Activated naive CD8-positive, alpha-beta T cell treated with anti-CD3 and anti-CD28 coated beads for 36 hours (primary cell): Measurements from ENCODE around the gene PACRG. TPM values are rescaled to one million over a fixed set of nuclear protein-coding genes. Genes with fewer than 3 reads are reported as not detected.

Experiments
- DNase-seq: peaks from one replicate; pipeline ENCODE4 v3.0.0; 2021
- H3K27ac Mint-ChIP-seq: one replicate; pipeline ENCODE4 v1.8.0; 2022; ENCODE audit warnings: mild to moderate bottlenecking, moderate library complexity, mixed read lengths
- H3K27me3 Mint-ChIP-seq: one replicate; pipeline ENCODE4 v1.8.0; 2022; ENCODE audit warnings: mild to moderate bottlenecking, mixed read lengths
- H3K36me3 Mint-ChIP-seq: one replicate; pipeline ENCODE4 v1.8.0; 2021; ENCODE audit warnings: mild to moderate bottlenecking, mixed read lengths
- H3K4me1 Mint-ChIP-seq: one replicate; pipeline ENCODE4 v1.8.0; 2021; ENCODE audit warnings: mixed read lengths
- H3K4me3 Mint-ChIP-seq: one replicate; pipeline ENCODE4 v1.8.0; 2022; ENCODE audit warnings: mild to moderate bottlenecking, moderate library complexity, mixed read lengths
- H3K9me3 Mint-ChIP-seq: one replicate; pipeline ENCODE4 v1.8.0; 2022; ENCODE audit warnings: mixed read lengths
- total RNA-seq, 2 experiments: library from RNA; stranded (reverse); gene quantifications; one replicate each; pipeline ENCODE4 v1.2.3, GENCODE V29; 2021

Gene PACRG
- total RNA-seq, 2 experiments from 2014 or later, result 0.50 TPM; not detected in 1

GRCh38 chr6:163230901-163231300 is 503.1 kb downstream of the PACRG start:
- Mint-ChIP-seq H3K4me1 (no peaks in the 10 kb centered on the region), H3K27me3 (peaks cover 5% of the 10 kb centered on the region), H3K27ac (no peak overlapping the region), H3K36me3 (no peaks in the 10 kb centered on the region), H3K4me3 (no peak overlapping the region), H3K9me3 (no peaks in the 10 kb centered on the region)
- no peak for DNase-seq

- Mint-ChIP-seq H3K4me1 (no peaks in the 10 kb centered on the region), H3K36me3 (no peaks in the 10 kb centered on the region), H3K4me3 (no peak overlapping the region), H3K9me3 (no peaks in the 10 kb centered on the region), H3K27ac (no peak overlapping the region), H3K27me3 (peaks cover 5% of the 10 kb centered on the region)
- DNase-seq, result no peak
Observed at GRCh38 chr6:163231356-163232014, 503.7 kb downstream of the PACRG start.

- no peak for DNase-seq
- Mint-ChIP-seq H3K36me3 (no peaks in the 10 kb centered on the region), H3K9me3 (no peaks in the 10 kb centered on the region), H3K4me3 (no peak overlapping the region), H3K4me1 (no peaks in the 10 kb centered on the region), H3K27me3 (peaks cover 5% of the 10 kb centered on the region), H3K27ac (no peak overlapping the region)
Observed at GRCh38 chr6:163232015-163232523, 504.3 kb downstream of the PACRG start.

GRCh38 chr6:163232649-163233048 is 504.9 kb downstream of the PACRG start:
- DNase-seq, result no peak
- no peaks in the 10 kb centered on the region for H3K9me3 Mint-ChIP-seq
- no peaks in the 10 kb centered on the region for H3K36me3 Mint-ChIP-seq
- no peak overlapping the region for H3K4me3 Mint-ChIP-seq
- peaks cover 5% of the 10 kb centered on the region for H3K27me3 Mint-ChIP-seq
- H3K4me1 Mint-ChIP-seq, result no peaks in the 10 kb centered on the region
- no peak overlapping the region for H3K27ac Mint-ChIP-seq

GRCh38 chr6:163237110-163237509 is 509.3 kb downstream of the PACRG start:
- Mint-ChIP-seq H3K9me3 (no peaks in the 10 kb centered on the region), H3K36me3 (no peaks in the 10 kb centered on the region), H3K27me3 (peaks cover 9% of the 10 kb centered on the region), H3K4me1 (no peaks in the 10 kb centered on the region), H3K27ac (no peak overlapping the region), H3K4me3 (no peak overlapping the region)
- DNase-seq, result no peak

GRCh38 chr6:163239572-163240340 is 512.0 kb downstream of the PACRG start:
- Mint-ChIP-seq H3K4me1 (no peaks in the 10 kb centered on the region), H3K27me3 (peaks cover 5% of the 10 kb centered on the region), H3K4me3 (no peak overlapping the region), H3K27ac (no peak overlapping the region), H3K36me3 (no peaks in the 10 kb centered on the region), H3K9me3 (no peaks in the 10 kb centered on the region)
- no peak for DNase-seq

- no peaks in the 10 kb centered on the region for H3K4me1 Mint-ChIP-seq
- DNase-seq, result no peak
- no peaks in the 10 kb centered on the region for H3K36me3 Mint-ChIP-seq
- no peaks in the 10 kb centered on the region for H3K9me3 Mint-ChIP-seq
- peaks cover 5% of the 10 kb centered on the region for H3K27me3 Mint-ChIP-seq
- no peak overlapping the region for H3K4me3 Mint-ChIP-seq
- no peak overlapping the region for H3K27ac Mint-ChIP-seq
Observed at GRCh38 chr6:163240556-163240955, 512.8 kb downstream of the PACRG start.

- H3K4me1 Mint-ChIP-seq, result no peaks in the 10 kb centered on the region
- no peaks in the 10 kb centered on the region for H3K36me3 Mint-ChIP-seq
- peaks cover 13% of the 10 kb centered on the region for H3K27me3 Mint-ChIP-seq
- no peaks in the 10 kb centered on the region for H3K9me3 Mint-ChIP-seq
- H3K27ac Mint-ChIP-seq, result no peak overlapping the region
- H3K4me3 Mint-ChIP-seq, result no peak overlapping the region
- no peak for DNase-seq
Observed at GRCh38 chr6:163241683-163242082, 513.9 kb downstream of the PACRG start.

- Mint-ChIP-seq H3K27me3 (peaks cover 13% of the 10 kb centered on the region), H3K27ac (no peak overlapping the region), H3K36me3 (no peaks in the 10 kb centered on the region), H3K4me3 (no peak overlapping the region), H3K4me1 (no peaks in the 10 kb centered on the region), H3K9me3 (no peaks in the 10 kb centered on the region)
- no peak for DNase-seq
Observed at GRCh38 chr6:163243083-163243482, 515.3 kb downstream of the PACRG start.

- Mint-ChIP-seq H3K4me3 (no peak overlapping the region), H3K36me3 (no peaks in the 10 kb centered on the region), H3K27me3 (peaks cover 13% of the 10 kb centered on the region), H3K9me3 (no peaks in the 10 kb centered on the region), H3K4me1 (no peaks in the 10 kb centered on the region), H3K27ac (no peak overlapping the region)
- DNase-seq, result no peak
Observed at GRCh38 chr6:163243692-163244589, 516.2 kb downstream of the PACRG start.

- DNase-seq, result no peak
- Mint-ChIP-seq H3K4me1 (peaks cover 3% of the 10 kb centered on the region), H3K9me3 (no peaks in the 10 kb centered on the region), H3K36me3 (no peaks in the 10 kb centered on the region), H3K27ac (no peak overlapping the region), H3K27me3 (peaks cover 14% of the 10 kb centered on the region), H3K4me3 (no peak overlapping the region)
Observed at GRCh38 chr6:163248051-163248450, 520.3 kb downstream of the PACRG start.

- peaks cover 3% of the 10 kb centered on the region for H3K4me1 Mint-ChIP-seq
- H3K36me3 Mint-ChIP-seq, result no peaks in the 10 kb centered on the region
- no peak overlapping the region for H3K27ac Mint-ChIP-seq
- H3K9me3 Mint-ChIP-seq, result no peaks in the 10 kb centered on the region
- H3K4me3 Mint-ChIP-seq, result no peak overlapping the region
- no peak for DNase-seq
- H3K27me3 Mint-ChIP-seq, result peaks cover 14% of the 10 kb centered on the region
Observed at GRCh38 chr6:163249651-163250101, 521.9 kb downstream of the PACRG start.

- DNase-seq, result no peak
- H3K27ac Mint-ChIP-seq, result no peak overlapping the region
- H3K4me3 Mint-ChIP-seq, result no peak overlapping the region
- H3K4me1 Mint-ChIP-seq, result peaks cover 3% of the 10 kb centered on the region
- no peaks in the 10 kb centered on the region for H3K9me3 Mint-ChIP-seq
- no peaks in the 10 kb centered on the region for H3K36me3 Mint-ChIP-seq
- peaks cover 14% of the 10 kb centered on the region for H3K27me3 Mint-ChIP-seq
Observed at GRCh38 chr6:163250116-163250515, 522.3 kb downstream of the PACRG start.

GRCh38 chr6:163252061-163252591 is 524.4 kb downstream of the PACRG start:
- Mint-ChIP-seq H3K27ac (no peak overlapping the region), H3K4me3 (no peak overlapping the region), H3K9me3 (no peaks in the 10 kb centered on the region), H3K4me1 (peaks cover 3% of the 10 kb centered on the region), H3K36me3 (no peaks in the 10 kb centered on the region), H3K27me3 (peaks cover 6% of the 10 kb centered on the region)
- DNase-seq, result no peak
